GM19351 (cell line): ENCODE measurements around the gene GLB1L2.

Experiments
- ATAC-seq: cut with Tn5 transposase; IDR thresholded peaks from one replicate; pipeline ENCODE4 v1.9.1; 2021; ENCODE audit warnings: mild to moderate bottlenecking, moderate library complexity; ENCODE audit not compliant: unreplicated experiment

Gene GLB1L2

GRCh38 chr11:134401825-134402809 lies 70.3 kb downstream of the GLB1L2 start:
- no peak for ATAC-seq

- no peak for ATAC-seq
Measured at GRCh38 chr11:134402910-134403309, 71.1 kb downstream of the GLB1L2 start.

- no peak for ATAC-seq
Measured at GRCh38 chr11:134404575-134405341, 73.0 kb downstream of the GLB1L2 start.

GRCh38 chr11:134405436-134405835 lies 73.6 kb downstream of the GLB1L2 start:
- ATAC-seq, result no peak

- no peak for ATAC-seq
Measured at GRCh38 chr11:134405841-134406240, 74.1 kb downstream of the GLB1L2 start.

- ATAC-seq, result no peak
Measured at GRCh38 chr11:134406264-134407185, 74.7 kb downstream of the GLB1L2 start.

- no peak for ATAC-seq
Measured at GRCh38 chr11:134407321-134407828, 75.6 kb downstream of the GLB1L2 start.

GRCh38 chr11:134407923-134408322 lies 76.1 kb downstream of the GLB1L2 start:
- ATAC-seq, result no peak

- ATAC-seq, result no peak
Measured at GRCh38 chr11:134409552-134410429, 78.0 kb downstream of the GLB1L2 start.

GRCh38 chr11:134410766-134411165 lies 79.0 kb downstream of the GLB1L2 start:
- no peak for ATAC-seq

- ATAC-seq, result no peak
Measured at GRCh38 chr11:134412203-134413042, 80.6 kb downstream of the GLB1L2 start, which contains the start of gene B3GAT1. Gene B3GAT1, minus strand, starts transcription at chr11:134412242. Its CDS starts 24,583 bp downstream, at chr11:134387659.

- ATAC-seq, result no peak
Measured at GRCh38 chr11:134413043-134413825, 81.4 kb downstream of the GLB1L2 start.

GRCh38 chr11:134413826-134414731 lies 82.3 kb downstream of the GLB1L2 start:
- no peak for ATAC-seq

- no peak for ATAC-seq
Measured at GRCh38 chr11:134414766-134415765, 83.3 kb downstream of the GLB1L2 start.

- ATAC-seq, result no peak
Measured at GRCh38 chr11:134416726-134417125, 84.9 kb downstream of the GLB1L2 start.
